Measurements from ENCODE around the gene SPOCK1. TPM values are rescaled to one million over a fixed set of nuclear protein-coding genes. Genes with fewer than 3 reads are reported as not detected.

Gene SPOCK1
- total and polyA plus RNA-seq, 2 experiments from 2014 or later, result 8.2 to 10.5 TPM

- Histone ChIP-seq H3K4me1 (ENCODE audit: insufficient read depth) (peaks cover 32% of the 10 kb centered on the region), H3K4me3 (no peak overlapping the region), H3K4me2 (no peak overlapping the region), H3K27ac (ENCODE audit: low read depth) (no peak overlapping the region), H3K9me2 (ENCODE audit: insufficient read depth) (peaks cover 6% of the 10 kb centered on the region), H4K20me1 (replicated peaks; ENCODE audit: insufficient read depth) (no peaks in the 10 kb centered on the region), H3K27me3 (ENCODE audit: insufficient read depth) (no peaks in the 10 kb centered on the region), H2AFZ (no peak overlapping the region), H3K36me3 (ENCODE audit: insufficient read depth) (no peaks in the 10 kb centered on the region), H3K79me2 (replicated peaks; ENCODE audit: insufficient read depth) (no peaks in the 10 kb centered on the region), H3F3A (replicated peaks; ENCODE audit: low read depth) (no peaks in the 10 kb centered on the region)
- Mint-ChIP-seq H3K4me1 (peaks cover 26% of the 10 kb centered on the region), H3K9me3 (no peaks in the 10 kb centered on the region), H3K27ac (no peak overlapping the region), H3K27me3 (ENCODE audit: insufficient read depth, low read depth, poor library complexity) (no peaks in the 10 kb centered on the region), H3K4me3 (no peak overlapping the region), H3K36me3 (ENCODE audit: low read depth) (no peaks in the 10 kb centered on the region; the same call in 2 of the 3 replicates)
- TF ChIP-seq STAT1 (IDR thresholded peaks at IDR 0.05; ENCODE audit: unreplicated experiment), result no peak
- TF ChIP-seq ZNF462 (CRISPR knock-in tag; IDR thresholded peaks at IDR 0.05), result no peak
- no peak for TF ChIP-seq EZH2 (IDR thresholded peaks at IDR 0.05; ENCODE audit: low read depth, unreplicated experiment)
- no peak for TF ChIP-seq ETS1 (IDR thresholded peaks at IDR 0.05)
- no peak for ATAC-seq
- no peak for DNase-seq (ENCODE audit: low spot score)
Measured at GRCh38 chr5:137199201-137199600, 299.9 kb downstream of the SPOCK1 start.

GRCh38 chr5:137195483-137195882 lies 303.6 kb downstream of the SPOCK1 start:
- ATAC-seq (no peak), DNase-seq (ENCODE audit: low spot score) (no peak)
- Histone ChIP-seq H4K20me1 (replicated peaks; ENCODE audit: insufficient read depth) (no peaks in the 10 kb centered on the region), H3K27ac (ENCODE audit: low read depth) (no peak overlapping the region), H3K79me2 (replicated peaks; ENCODE audit: insufficient read depth) (no peaks in the 10 kb centered on the region), H3K4me2 (no peak overlapping the region), H3K4me3 (no peak overlapping the region), H3K9me2 (ENCODE audit: insufficient read depth) (peaks cover 6% of the 10 kb centered on the region), H2AFZ (no peak overlapping the region), H3K4me1 (ENCODE audit: insufficient read depth) (peaks cover 9% of the 10 kb centered on the region; the same call in 1 of the 2 replicates), H3F3A (replicated peaks; ENCODE audit: low read depth) (no peaks in the 10 kb centered on the region), H3K36me3 (ENCODE audit: insufficient read depth) (no peaks in the 10 kb centered on the region), H3K27me3 (ENCODE audit: insufficient read depth) (no peaks in the 10 kb centered on the region)
- Mint-ChIP-seq H3K4me3 (no peak overlapping the region), H3K4me1 (peaks cover 8% of the 10 kb centered on the region), H3K9me3 (no peaks in the 10 kb centered on the region), H3K27me3 (ENCODE audit: insufficient read depth, low read depth, poor library complexity) (no peaks in the 10 kb centered on the region), H3K27ac (no peak overlapping the region), H3K36me3 (ENCODE audit: low read depth) (no peaks in the 10 kb centered on the region; the same call in 2 of the 3 replicates)
- TF ChIP-seq JUNB (IDR thresholded peaks at IDR 0.05; ENCODE audit: unreplicated experiment), result no peak
- TF ChIP-seq REST (IDR thresholded peaks at IDR 0.05; ENCODE audit: unreplicated experiment), result no peak
- no peak for TF ChIP-seq EZH2 (IDR thresholded peaks at IDR 0.05; ENCODE audit: low read depth, unreplicated experiment)
- TF ChIP-seq ZNF331 (CRISPR knock-in tag; IDR thresholded peaks at IDR 0.05; ENCODE audit: low read depth), result no peak
- TF ChIP-seq EZH2phosphoT487 (IDR thresholded peaks at IDR 0.05; ENCODE audit: unreplicated experiment), result no peak
- TF ChIP-seq ETS1 (IDR thresholded peaks at IDR 0.05), result no peak
- no peak for TF ChIP-seq ZNF114 (CRISPR knock-in tag; IDR thresholded peaks at IDR 0.05)
- no peak for TF ChIP-seq STAT1 (IDR thresholded peaks at IDR 0.05; ENCODE audit: unreplicated experiment)
- no peak for TF ChIP-seq POLR2AphosphoS5 (IDR thresholded peaks at IDR 0.05; ENCODE audit: low read depth)

All from GM23338 (cell line).